Endodermal cell (in vitro differentiated cells): ENCODE results near the gene PDE8A. TPM values are rescaled to one million over a fixed set of nuclear protein-coding genes. Genes with fewer than 3 reads are reported as not detected.

Experiments
- DNase-seq: peaks from one replicate; pipeline ENCODE4 v3.0.0-alpha.2; 2017
- H3K27ac ChIP-seq: 2 replicates; pipeline ENCODE4 v1.5.1; 2013; ENCODE audit warnings: mild to moderate bottlenecking, low read depth, low read length, moderate library complexity
- H3K27me3 ChIP-seq: 2 replicates; pipeline ENCODE4 v1.6.1; 2013; ENCODE audit warnings: mild to moderate bottlenecking, low read length, moderate library complexity; ENCODE audit not compliant: insufficient read depth, control insufficient read depth, poor library complexity, severe bottlenecking
- H3K36me3 ChIP-seq: 2 replicates; pipeline ENCODE4 v1.7.0; 2013; ENCODE audit warnings: mild to moderate bottlenecking, low read length, moderate library complexity; ENCODE audit not compliant: control insufficient read depth, insufficient read depth
- H3K4me1 ChIP-seq: one replicate; pipeline ENCODE4 v1.7.0; 2013; ENCODE audit warnings: low read length; ENCODE audit not compliant: control insufficient read depth, insufficient read depth
- H3K4me3 ChIP-seq: 2 replicates; pipeline ENCODE4 v1.5.1; 2013; ENCODE audit warnings: mild to moderate bottlenecking, low read length, moderate library complexity
- H3K9ac ChIP-seq: 2 replicates; pipeline ENCODE4 v1.6.1; 2013; ENCODE audit warnings: mild to moderate bottlenecking, low read length, moderate library complexity; ENCODE audit not compliant: poor library complexity, severe bottlenecking; ENCODE audit errors: extremely low read depth
- H3K9me3 ChIP-seq: 2 replicates; pipeline ENCODE4 v1.6.1; 2013; ENCODE audit warnings: mild to moderate bottlenecking, low read length, moderate library complexity; ENCODE audit not compliant: control insufficient read depth
- H3K27ac Mint-ChIP-seq: 2 replicates; pipeline ENCODE4 v1.8.0; 2020; ENCODE audit warnings: mixed read lengths
- H3K27me3 Mint-ChIP-seq: 2 replicates; pipeline ENCODE4 v1.8.0; 2021; ENCODE audit warnings: mild to moderate bottlenecking, mixed read lengths; ENCODE audit not compliant: insufficient read depth
- H3K36me3 Mint-ChIP-seq: 2 replicates; pipeline ENCODE4 v1.8.0; 2020; ENCODE audit warnings: low read depth, mixed read lengths
- H3K4me1 Mint-ChIP-seq: 2 replicates; pipeline ENCODE4 v1.8.0; 2020; ENCODE audit warnings: mixed read lengths
- H3K4me3 Mint-ChIP-seq: 2 replicates; pipeline ENCODE4 v1.8.0; 2020; ENCODE audit warnings: mild to moderate bottlenecking, moderate library complexity, mixed read lengths
- H3K9me3 Mint-ChIP-seq: 2 replicates; pipeline ENCODE4 v1.8.0; 2020; ENCODE audit warnings: mild to moderate bottlenecking, mixed read lengths
- WGBS, 2 experiments: methylation state at CpG; one replicate each; pipeline versions ENCODE4 v1.1.5 to v1.1.7; 2013; ENCODE audit warnings: missing lambda C conversion rate in 2 of 2, mixed read lengths in 1 of 2; ENCODE audit not compliant: insufficient coverage in 1 of 2, insufficient read length in 1 of 2; 5-methylcytosine and 5-hydroxymethylcytosine counted together
- total RNA-seq, 2 donors: library from RNA; stranded (reverse); fragmentation: NEBNext Ultra II Directional in 1 of 2; extraction: Animal tissue kit (Norgen Biotek cat#: 25700) in 1 of 2; gene quantifications; 2 replicates in 1 of 2; 3 replicates in 1 of 2; pipeline ENCODE4 v1.2.1, GENCODE V29; 2021
- TF ChIP-seq, protein P1 (sequence below): fragments of 200-600 bp; sonication (generic); conservative IDR thresholded peaks from 2 replicates; pipeline ENCODE4 v1.5.0; 2021; ENCODE audit warnings: antibody characterized with exemption, mild to moderate bottlenecking

PDE8A gene
- total RNA-seq, 2 donors from 2014 or later = 14.8 to 15.2 TPM

DNA sequence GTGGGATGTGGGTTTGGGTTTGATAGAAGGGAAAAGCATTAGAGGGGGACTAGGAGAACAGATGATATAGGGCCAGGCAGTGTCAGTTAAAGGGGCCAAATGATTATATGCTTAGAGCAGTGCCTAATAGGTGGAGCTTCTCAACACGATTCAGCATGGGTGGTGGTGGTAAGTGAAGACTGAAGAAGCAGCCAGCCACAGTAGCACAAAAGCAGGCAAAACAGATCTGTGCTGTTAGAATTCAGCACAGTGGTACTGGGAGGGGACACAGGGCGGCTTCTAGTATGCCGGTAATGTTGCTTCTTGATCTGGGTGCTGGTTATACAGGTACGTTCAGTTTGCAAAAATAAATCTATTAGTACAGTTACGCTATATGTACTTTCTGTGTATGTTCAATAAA lies 25.5 kb downstream of the PDE8A start:
- Histone ChIP-seq H3K27me3 (no peaks in the 10 kb centered on the region), H3K4me1 (no peaks in the 10 kb centered on the region), H3K9ac (no peak overlapping the region), H3K4me3 (no peak overlapping the region), H3K9me3 (no peaks in the 10 kb centered on the region), H3K27ac (no peak overlapping the region), H3K36me3 (no peaks in the 10 kb centered on the region)
- no peak overlapping the region for H3K27ac Mint-ChIP-seq
- WGBS, 2 experiments = 91 to 100% methylated on average over 1 to 5 of the region's 5 CpGs
- no peaks in the 10 kb centered on the region for H3K36me3 Mint-ChIP-seq
- no peak overlapping the region for H3K4me3 Mint-ChIP-seq
- peaks cover 29% of the 10 kb centered on the region for H3K4me1 Mint-ChIP-seq
- no peak for DNase-seq
- TF ChIP-seq, protein P1, sequence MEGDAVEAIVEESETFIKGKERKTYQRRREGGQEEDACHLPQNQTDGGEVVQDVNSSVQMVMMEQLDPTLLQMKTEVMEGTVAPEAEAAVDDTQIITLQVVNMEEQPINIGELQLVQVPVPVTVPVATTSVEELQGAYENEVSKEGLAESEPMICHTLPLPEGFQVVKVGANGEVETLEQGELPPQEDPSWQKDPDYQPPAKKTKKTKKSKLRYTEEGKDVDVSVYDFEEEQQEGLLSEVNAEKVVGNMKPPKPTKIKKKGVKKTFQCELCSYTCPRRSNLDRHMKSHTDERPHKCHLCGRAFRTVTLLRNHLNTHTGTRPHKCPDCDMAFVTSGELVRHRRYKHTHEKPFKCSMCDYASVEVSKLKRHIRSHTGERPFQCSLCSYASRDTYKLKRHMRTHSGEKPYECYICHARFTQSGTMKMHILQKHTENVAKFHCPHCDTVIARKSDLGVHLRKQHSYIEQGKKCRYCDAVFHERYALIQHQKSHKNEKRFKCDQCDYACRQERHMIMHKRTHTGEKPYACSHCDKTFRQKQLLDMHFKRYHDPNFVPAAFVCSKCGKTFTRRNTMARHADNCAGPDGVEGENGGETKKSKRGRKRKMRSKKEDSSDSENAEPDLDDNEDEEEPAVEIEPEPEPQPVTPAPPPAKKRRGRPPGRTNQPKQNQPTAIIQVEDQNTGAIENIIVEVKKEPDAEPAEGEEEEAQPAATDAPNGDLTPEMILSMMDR = no peak
- no peaks in the 10 kb centered on the region for H3K27me3 Mint-ChIP-seq
- no peaks in the 10 kb centered on the region for H3K9me3 Mint-ChIP-seq

DNA sequence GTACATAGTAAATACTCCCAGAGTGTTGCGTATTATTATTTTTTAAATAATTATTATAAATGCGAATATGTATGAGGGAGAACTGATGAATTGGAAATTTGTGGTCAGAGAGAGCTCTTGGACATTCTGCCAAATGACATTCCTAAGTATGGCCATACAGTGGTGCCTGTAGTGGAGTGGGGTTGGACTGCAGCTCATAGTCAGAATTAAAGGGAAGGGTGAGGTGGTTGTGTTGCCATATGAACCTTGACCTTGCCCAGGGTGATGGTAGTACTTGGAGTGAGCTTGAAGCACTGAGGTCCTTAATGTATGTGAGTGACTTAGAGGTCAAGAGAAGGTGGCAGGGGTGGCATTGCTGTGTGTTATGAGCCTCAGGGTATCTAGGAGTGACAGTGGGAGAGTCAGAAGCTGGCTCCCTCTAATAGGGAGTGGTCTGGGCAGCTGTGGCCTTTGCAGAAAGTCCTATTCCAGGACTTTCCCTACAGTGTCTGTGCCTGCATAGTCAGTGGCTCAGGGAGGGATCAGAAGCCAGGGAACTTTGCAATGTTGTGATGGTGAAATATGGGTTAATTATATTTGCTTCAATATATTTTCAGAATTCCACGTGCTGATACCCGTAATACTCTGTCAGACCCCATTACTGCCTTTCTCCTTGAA lies 26.2 kb downstream of the PDE8A start:
- no peak overlapping the region for H3K27ac ChIP-seq
- no peak overlapping the region for H3K9ac ChIP-seq
- Mint-ChIP-seq H3K4me1 (peaks cover 29% of the 10 kb centered on the region), H3K36me3 (no peaks in the 10 kb centered on the region), H3K27ac (no peak overlapping the region), H3K27me3 (no peaks in the 10 kb centered on the region), H3K4me3 (no peak overlapping the region), H3K9me3 (no peaks in the 10 kb centered on the region)
- TF ChIP-seq, protein P1 = no peak
- no peaks in the 10 kb centered on the region for H3K9me3 ChIP-seq
- no peaks in the 10 kb centered on the region for H3K27me3 ChIP-seq
- WGBS, 2 experiments = 92 to 99% methylated on average over 4 of the region's 4 CpGs
- no peak overlapping the region for H3K4me3 ChIP-seq
- no peak for DNase-seq
- no peaks in the 10 kb centered on the region for H3K4me1 ChIP-seq
- no peaks in the 10 kb centered on the region for H3K36me3 ChIP-seq

DNA sequence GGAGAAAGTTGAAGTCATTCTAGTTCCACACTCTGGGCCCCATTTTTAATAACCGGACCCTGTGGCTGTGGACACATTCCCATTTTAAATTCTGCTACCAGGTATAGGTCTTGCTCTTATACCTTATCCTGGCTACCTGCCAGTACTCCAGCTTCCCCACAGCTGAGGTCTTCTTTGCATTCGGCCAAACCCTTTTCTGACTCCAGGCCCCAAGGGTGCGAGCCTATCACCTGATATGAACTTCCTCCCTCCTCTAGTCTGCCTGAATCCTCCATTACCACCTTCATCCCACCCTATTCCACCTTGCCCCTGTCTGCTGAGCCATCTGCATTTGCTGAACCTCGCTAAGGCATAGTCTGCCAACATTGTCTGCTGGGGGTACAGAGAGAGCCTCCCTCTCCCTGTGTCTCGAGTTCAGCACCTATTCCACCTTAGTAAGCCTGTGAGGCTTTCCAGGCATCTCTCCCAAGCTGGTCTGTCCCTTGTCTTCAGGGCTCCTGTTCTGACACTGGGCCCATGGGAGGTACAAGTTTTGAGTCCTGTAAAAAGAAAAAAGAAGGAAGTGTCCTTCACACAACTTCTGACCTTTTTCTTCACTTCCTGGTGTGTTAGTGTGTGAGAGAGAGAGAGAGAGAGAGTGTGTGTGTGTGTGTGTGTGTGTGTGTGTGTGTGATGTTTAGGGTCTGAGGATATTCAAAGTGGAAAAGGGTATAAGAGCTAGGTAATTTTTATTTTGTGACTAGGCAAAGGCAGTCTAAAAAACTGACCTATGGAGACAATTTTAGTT lies 27.0 kb downstream of the PDE8A start:
- Mint-ChIP-seq H3K4me1 (peaks cover 29% of the 10 kb centered on the region), H3K4me3 (no peak overlapping the region), H3K27ac (peak overlapping the region; percentile 46), H3K36me3 (no peaks in the 10 kb centered on the region), H3K9me3 (no peaks in the 10 kb centered on the region), H3K27me3 (no peaks in the 10 kb centered on the region)
- no peaks in the 10 kb centered on the region for H3K4me1 ChIP-seq
- no peak overlapping the region for H3K27ac ChIP-seq
- H3K9me3 ChIP-seq = no peaks in the 10 kb centered on the region
- no peaks in the 10 kb centered on the region for H3K36me3 ChIP-seq
- H3K4me3 ChIP-seq = no peak overlapping the region
- no peak for DNase-seq
- no peak overlapping the region for H3K9ac ChIP-seq
- TF ChIP-seq, protein P1 = no peak
- 83 to 92% methylated on average over 5 of the region's 5 CpGs for WGBS, 2 experiments
- no peaks in the 10 kb centered on the region for H3K27me3 ChIP-seq
